Stimulated activated effector memory CD8-positive, alpha-beta T cell treated with anti-CD3 and anti-CD28 coated beads, Interleukin-12 subunit alpha, Interleukin-12 subunit beta, amount 100 ng/mL, for 72 hours (primary cell): Measurements from ENCODE around the gene SBF2.

Source experiments
- ATAC-seq: fragments of 150-1000 bp; cut with Tn5 transposase; 2 replicates; pipeline ENCODE4 v1.10.0; 2021
- DNase-seq, 2 donors: peaks; one replicate each; pipeline ENCODE4 v3.0.0; 2021 to 2022; ENCODE audit warnings: low spot score in 2 of 2
- H3K27ac Mint-ChIP-seq: one replicate; pipeline ENCODE4 v1.8.0; 2022; ENCODE audit warnings: mild to moderate bottlenecking, mixed read lengths
- H3K36me3 Mint-ChIP-seq: one replicate; pipeline ENCODE4 v1.8.0; 2022; ENCODE audit warnings: mild to moderate bottlenecking, mixed read lengths
- H3K4me1 Mint-ChIP-seq: one replicate; pipeline ENCODE4 v1.8.0; 2022; ENCODE audit warnings: mixed read lengths
- H3K4me3 Mint-ChIP-seq: one replicate; pipeline ENCODE4 v1.8.0; 2022; ENCODE audit warnings: mild to moderate bottlenecking, mixed read lengths
- H3K9me3 Mint-ChIP-seq: one replicate; pipeline ENCODE4 v1.8.0; 2022; ENCODE audit warnings: mixed read lengths

Gene SBF2

DNA sequence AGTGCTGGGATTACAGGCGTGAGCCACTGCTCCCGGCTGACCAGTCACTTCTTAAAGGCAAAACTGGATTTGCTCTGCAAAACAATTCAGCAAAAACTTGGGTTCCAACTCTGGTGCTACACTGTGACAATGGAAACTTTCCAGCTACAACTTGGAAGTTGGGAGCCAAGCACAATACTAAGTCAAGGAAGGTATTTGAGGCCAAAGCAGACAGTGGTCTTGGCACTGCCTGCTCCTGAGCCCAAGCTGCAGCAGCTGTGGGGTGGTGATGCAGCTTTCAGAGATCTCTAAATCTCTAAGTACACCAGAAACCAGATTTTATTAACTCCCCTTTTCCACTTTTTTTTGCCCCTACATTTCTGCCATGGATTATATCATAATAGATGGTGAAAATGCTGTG is 28.4 kb upstream of the SBF2 start:
- Mint-ChIP-seq H3K4me3 (peak overlapping the region; percentile 55), H3K27ac (peak overlapping the region; percentile 94), H3K4me1 (peaks cover 29% of the 10 kb centered on the region), H3K9me3 (no peaks in the 10 kb centered on the region), H3K36me3 (peaks cover 5% of the 10 kb centered on the region)
- DNase-seq (no peak), ATAC-seq (no peak)

DNA sequence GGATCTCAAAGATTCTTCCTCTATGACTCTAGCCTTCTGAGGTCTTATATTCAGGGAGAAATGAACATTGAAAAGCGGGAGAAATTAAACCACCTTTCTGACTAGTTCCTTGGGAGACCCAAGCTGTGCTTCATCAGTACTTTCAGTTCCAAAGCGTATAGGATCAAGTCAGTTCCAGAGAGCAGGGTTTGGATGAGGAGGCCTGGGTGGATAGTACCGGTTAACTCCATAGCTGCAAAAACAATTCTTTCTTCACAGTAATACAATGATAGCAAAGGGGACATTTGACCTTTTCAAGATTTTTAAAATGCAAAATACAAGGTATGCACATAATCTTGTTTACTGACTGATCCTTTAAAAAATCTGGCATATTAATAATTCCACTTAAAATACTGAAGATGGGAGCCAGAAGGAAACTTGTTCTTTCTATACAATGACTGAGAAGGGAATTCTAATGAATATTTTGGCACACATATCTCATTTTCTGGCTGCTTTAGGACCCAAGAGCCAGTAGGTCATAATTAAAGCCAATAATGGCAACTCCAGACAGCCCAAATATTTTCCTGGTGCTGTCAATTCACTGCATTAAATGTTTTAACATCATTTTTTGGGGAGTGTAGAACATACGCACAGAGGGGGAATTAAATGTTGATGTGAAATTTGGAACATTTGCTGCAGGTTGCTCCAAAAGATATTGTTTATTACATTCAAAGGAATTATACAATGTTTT is 26.9 kb upstream of the SBF2 start:
- no peaks in the 10 kb centered on the region for H3K9me3 Mint-ChIP-seq
- H3K36me3 Mint-ChIP-seq, result peaks cover 5% of the 10 kb centered on the region

DNA sequence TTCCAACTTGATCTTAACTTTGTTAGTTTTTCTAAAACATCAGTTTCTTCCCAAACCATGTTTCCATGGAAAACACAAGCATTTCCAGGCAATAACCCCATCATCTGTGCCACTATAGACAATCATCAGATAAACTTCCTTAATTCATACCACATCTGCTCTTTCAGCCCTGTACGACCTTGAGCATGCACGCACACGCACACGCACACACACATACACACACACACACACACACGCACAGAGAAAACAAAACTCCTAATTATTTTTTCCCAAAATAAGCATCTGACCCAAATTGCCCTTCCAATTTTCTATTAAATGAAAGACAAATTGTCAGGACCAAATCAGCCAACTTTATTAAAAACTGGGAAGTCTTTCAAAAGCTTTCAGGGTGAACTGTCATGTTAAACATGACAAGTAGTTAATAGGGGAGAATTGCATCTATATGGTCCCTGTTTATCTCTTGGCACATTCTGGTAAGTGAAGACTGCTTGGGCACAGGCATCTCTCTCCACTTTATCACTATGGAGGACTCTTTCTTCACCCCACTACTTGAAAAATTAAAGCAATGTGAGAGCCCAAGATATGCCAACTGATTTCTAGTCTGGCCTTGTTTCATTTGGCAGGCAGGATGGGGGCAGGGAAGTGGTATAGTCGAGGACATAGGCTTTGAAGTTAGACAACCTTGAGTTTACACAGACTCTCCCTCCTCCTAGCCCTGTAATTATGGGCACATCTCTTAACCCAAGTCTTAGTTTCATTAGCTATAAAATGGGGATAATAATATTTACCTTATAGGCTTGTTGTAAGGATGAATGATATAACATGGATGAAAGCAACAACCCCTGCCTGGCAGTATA is 25.9 kb upstream of the SBF2 start:
- no peaks in the 10 kb centered on the region for H3K9me3 Mint-ChIP-seq
- H3K4me1 Mint-ChIP-seq, result peaks cover 33% of the 10 kb centered on the region
- H3K36me3 Mint-ChIP-seq, result peaks cover 5% of the 10 kb centered on the region
- no peak overlapping the region for H3K4me3 Mint-ChIP-seq
- H3K27ac Mint-ChIP-seq, result peak overlapping the region; percentile 20
- DNase-seq, result no peak
- no peak for ATAC-seq

More for the DNA sequence above, 26.9 kb upstream of the SBF2 start:
- ATAC-seq (no peak), DNase-seq (no peak)
- H3K4me3 Mint-ChIP-seq, result no peak overlapping the region
- peaks cover 33% of the 10 kb centered on the region for H3K4me1 Mint-ChIP-seq
- peak overlapping the region; percentile 20 for H3K27ac Mint-ChIP-seq

DNA sequence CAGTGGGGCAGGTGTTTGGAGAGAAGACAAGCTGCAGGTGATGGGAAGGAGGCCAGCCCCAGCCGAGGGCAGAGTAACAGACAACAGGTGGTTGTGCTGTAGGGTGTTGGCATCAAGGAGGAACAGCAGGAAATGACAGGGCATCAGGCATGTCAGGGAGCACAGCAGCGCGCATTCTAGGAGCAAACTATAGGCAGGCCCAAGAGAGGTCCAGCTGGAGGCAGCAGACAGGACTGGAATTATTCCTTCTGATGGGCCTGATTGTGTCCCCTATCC is 24.4 kb upstream of the SBF2 start:
- H3K9me3 Mint-ChIP-seq, result no peaks in the 10 kb centered on the region

DNA sequence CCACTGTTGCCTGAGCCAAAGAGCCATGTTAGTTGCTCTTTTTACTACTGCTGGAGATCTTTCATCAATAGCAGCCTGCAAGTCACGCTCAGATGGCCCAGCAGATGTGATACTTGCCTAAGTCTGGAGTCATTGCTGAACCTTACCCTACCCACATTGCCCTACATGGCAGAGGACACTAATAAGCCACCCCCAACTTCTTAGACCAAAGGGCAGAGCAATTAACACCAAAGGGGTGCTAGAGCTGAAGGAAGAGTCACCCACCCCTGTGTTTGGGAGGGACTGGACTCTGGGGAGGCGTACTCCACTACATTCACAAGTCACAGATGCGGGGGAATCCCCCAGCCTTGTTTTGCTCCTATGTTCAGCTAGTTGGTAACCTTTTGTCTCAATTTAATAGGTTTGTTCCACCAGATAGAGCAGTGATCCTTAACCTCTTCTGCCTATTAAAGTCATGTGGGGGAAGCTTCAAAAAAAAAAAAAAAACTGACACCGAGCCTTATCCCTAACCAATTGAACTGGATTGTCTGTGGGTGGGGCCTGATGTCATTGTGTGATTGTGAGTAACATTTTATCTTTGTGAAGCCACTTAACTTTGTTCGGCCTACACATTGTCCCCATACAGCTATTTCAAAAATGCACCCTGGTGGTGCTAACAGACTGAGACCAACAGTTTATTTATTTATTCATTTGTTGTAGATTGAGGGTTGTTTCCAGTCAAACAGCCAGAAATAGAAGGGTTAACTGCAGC is 23.9 kb upstream of the SBF2 start:
- peak overlapping the region; percentile 52 for H3K27ac Mint-ChIP-seq
- H3K4me3 Mint-ChIP-seq, result no peak overlapping the region
- H3K36me3 Mint-ChIP-seq, result peaks cover 5% of the 10 kb centered on the region
- H3K9me3 Mint-ChIP-seq, result no peaks in the 10 kb centered on the region
- DNase-seq (no peak), ATAC-seq (peak; percentile 68)
- H3K4me1 Mint-ChIP-seq, result peaks cover 25% of the 10 kb centered on the region

More for the DNA sequence above, 24.4 kb upstream of the SBF2 start:
- DNase-seq (no peak), ATAC-seq (no peak)
- H3K36me3 Mint-ChIP-seq, result peaks cover 5% of the 10 kb centered on the region
- peak overlapping the region; percentile 52 for H3K27ac Mint-ChIP-seq
- peaks cover 29% of the 10 kb centered on the region for H3K4me1 Mint-ChIP-seq
- no peak overlapping the region for H3K4me3 Mint-ChIP-seq

DNA sequence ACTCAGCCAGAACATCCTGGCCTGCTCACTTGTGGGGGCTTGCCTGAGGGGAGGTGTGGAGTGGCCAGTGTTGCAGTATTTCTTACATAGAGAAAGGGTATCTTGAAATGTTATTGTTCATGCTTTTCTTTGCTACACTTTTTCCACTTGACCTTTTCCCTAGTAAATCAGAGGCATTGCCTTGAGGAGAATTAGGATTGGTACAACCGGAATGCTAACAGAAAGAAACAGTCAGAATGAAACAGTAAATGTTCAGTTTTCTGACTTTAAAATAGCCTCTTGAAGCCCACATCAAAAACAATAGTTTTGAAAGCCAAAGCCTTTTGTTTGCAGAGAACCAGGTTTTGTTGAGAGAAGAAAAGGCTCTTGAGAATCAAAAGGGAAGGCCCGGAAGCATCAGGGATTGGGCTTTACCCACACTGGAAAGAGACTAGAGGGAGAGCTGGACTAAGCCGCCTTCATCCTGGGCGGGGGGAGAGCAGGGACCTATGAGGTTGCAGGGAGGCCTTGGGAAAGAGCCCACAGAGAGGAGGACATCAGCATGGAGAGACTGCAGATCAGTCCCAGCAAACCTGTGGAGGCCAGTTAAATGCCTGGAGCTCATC is 23.2 kb upstream of the SBF2 start:
- Mint-ChIP-seq H3K27ac (no peak overlapping the region), H3K4me1 (peaks cover 18% of the 10 kb centered on the region), H3K4me3 (no peak overlapping the region), H3K36me3 (no peaks in the 10 kb centered on the region), H3K9me3 (no peaks in the 10 kb centered on the region)
- DNase-seq (no peak), ATAC-seq (no peak)

DNA sequence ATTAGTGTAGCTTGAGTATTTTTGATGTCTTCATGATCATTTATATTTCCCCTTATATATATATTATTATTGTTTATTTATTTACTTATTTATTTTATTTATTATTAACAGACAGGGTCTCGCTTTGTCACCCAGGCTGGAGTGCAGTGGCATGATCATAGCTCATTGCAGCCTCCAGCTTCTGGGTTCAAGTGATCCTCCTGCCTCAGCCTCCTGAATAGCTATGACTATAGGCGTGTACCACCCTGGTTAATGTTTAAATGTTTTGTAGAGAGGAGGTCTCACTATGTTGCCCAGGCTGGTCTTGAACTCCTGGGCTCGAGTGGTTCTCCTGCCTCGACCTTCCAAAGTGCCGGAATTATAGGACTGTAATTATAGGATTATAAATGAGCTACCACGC is 21.1 kb upstream of the SBF2 start:
- Mint-ChIP-seq H3K27ac (no peak overlapping the region), H3K4me1 (peaks cover 23% of the 10 kb centered on the region), H3K9me3 (no peaks in the 10 kb centered on the region), H3K36me3 (peaks cover 7% of the 10 kb centered on the region), H3K4me3 (no peak overlapping the region)
- no peak for ATAC-seq
- no peak for DNase-seq

DNA sequence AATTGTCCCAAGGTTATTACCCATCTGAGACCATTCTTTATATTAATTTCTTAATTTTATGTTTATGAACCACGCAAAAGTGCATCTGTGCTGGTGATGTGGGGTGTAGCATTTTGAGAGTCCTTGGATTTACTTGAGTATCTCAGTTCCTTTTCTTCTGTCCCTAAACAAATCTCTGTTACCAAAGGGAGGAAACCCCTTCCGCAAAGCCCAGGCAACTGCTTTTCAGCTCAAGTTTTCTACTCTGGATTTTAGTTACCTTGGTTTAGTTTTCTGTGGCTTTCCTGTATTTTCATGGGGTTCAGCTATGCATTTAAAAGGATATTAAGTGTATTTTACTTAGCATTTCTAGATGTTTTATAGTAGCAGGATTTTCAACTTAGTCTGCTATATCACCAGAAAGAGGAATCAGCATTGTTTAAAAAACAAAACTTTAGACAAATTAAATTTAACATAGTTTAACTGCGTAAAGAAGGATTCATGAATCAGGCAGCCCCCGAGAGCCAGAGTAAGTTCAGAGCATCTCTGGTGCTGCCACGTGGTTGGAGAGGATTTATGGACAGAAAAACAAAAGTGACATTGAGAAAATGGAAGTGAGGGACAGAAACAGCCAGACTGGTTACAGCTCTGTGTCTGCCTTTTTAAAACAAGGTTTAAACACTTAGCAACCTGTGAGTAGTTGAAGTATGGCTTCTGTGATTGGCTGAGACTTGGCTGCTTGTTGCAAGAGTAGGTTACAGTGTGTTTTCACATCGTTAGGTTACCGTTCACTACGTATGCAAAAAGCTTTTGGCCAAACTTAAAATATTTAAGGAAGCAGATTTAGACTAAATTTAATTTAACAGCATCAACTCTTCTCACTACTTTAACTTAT is 20.4 kb upstream of the SBF2 start:
- Mint-ChIP-seq H3K36me3 (peaks cover 7% of the 10 kb centered on the region), H3K4me3 (no peak overlapping the region), H3K9me3 (no peaks in the 10 kb centered on the region), H3K27ac (no peak overlapping the region), H3K4me1 (peaks cover 30% of the 10 kb centered on the region)
- ATAC-seq (peak; percentile 83), DNase-seq (no peak)

DNA sequence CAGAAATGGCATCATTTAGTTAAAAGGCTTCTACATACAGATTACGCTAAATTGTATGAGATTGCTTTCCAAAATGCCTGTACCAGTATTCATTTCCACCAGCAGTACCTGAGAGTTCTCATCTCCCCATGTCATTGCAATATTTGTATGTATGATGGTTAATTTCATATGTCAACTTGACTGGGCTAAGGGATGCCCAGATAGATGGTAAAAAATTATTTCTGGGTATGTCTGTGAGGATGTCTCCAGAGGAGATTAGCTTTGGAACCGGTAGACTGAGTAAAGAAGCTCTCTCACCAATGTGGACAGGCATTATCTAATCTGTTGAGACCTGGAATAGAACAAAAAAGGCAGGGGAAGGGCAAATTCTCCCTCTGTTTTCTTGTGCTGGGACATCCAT is 17.8 kb upstream of the SBF2 start:
- no peak for ATAC-seq
- Mint-ChIP-seq H3K4me1 (peaks cover 29% of the 10 kb centered on the region), H3K27ac (no peak overlapping the region), H3K9me3 (no peaks in the 10 kb centered on the region), H3K4me3 (no peak overlapping the region), H3K36me3 (peaks cover 24% of the 10 kb centered on the region)
- DNase-seq, result no peak

DNA sequence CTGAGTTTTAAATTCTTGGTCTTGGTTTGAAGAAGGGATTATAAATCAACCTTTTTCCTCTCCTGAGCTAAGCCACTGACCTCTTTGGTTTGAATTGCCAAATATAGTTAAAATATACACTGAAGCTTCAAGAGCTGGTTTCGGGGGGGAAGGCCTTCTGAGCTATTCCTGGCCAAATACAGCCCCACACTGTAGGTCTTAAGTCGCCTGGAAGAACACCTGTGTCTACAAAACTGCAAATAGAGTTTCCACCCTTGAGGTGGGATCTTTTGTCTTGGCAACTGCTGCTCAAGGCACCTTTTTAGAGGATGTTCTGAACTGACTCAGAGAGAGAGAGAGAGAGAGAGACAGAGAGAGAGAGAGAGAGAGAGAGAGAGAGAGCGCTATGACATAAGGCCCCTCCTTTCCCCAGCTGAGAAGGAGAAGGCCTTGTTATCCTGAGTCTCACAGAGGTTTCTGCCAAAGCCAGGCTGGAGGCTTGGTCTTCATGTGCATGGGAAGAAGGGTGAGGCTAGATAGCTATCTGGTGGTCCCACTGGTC is 16.4 kb upstream of the SBF2 start:
- H3K27ac Mint-ChIP-seq, result peak overlapping the region; percentile 8
- peak overlapping the region; percentile 89 for H3K4me3 Mint-ChIP-seq
- peaks cover 38% of the 10 kb centered on the region for H3K36me3 Mint-ChIP-seq
- no peak for DNase-seq
- peaks cover 35% of the 10 kb centered on the region for H3K4me1 Mint-ChIP-seq
- ATAC-seq, result no peak
- H3K9me3 Mint-ChIP-seq, result no peaks in the 10 kb centered on the region

DNA sequence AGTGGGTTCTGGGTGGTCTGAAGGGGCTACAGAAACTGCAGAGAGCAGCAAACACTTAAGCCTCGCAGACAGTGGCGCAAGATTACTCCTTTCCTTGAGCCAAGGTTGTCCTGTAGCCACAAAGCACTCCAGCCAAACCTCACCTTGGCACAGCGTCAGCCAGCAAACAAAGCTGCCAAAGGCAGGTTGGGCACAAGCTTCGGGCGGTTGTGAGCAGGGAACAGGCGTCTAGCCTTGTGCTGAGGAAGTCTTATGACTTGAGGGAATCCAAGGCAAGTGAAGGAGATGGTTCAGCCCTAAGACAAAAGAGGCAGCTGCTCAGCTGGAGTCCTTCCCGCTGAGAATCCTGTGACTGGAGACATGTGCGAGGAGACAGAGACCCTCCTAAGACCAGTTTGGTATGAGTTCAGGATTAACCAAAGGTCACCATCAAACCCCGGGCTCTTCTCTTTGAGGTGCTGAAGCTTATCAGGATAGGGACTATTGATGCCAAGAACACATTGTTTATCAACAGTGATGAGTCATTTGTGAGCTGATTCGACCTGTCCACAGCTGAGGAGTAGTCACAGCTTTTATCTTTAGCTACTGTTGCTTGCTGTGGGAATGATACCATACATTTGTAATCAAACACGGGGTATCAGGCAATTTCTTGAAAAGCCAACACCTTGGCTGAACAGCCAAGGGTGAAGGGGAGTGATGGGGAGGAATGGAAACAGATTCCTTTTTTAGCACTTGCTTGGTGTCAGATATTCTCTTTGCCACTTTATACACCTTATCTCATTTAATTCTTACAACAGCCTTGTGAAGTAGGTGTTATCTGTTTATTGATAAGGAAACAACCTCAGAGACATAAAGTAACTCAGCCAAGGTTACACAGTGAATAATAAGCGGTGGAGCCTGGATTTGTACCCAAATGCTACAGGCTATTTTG is 15.4 kb upstream of the SBF2 start:
- no peak for DNase-seq
- Mint-ChIP-seq H3K9me3 (no peaks in the 10 kb centered on the region), H3K27ac (peak overlapping the region; percentile 95), H3K4me1 (peaks cover 37% of the 10 kb centered on the region), H3K36me3 (peaks cover 46% of the 10 kb centered on the region), H3K4me3 (peak overlapping the region; percentile 89)
- no peak for ATAC-seq

DNA sequence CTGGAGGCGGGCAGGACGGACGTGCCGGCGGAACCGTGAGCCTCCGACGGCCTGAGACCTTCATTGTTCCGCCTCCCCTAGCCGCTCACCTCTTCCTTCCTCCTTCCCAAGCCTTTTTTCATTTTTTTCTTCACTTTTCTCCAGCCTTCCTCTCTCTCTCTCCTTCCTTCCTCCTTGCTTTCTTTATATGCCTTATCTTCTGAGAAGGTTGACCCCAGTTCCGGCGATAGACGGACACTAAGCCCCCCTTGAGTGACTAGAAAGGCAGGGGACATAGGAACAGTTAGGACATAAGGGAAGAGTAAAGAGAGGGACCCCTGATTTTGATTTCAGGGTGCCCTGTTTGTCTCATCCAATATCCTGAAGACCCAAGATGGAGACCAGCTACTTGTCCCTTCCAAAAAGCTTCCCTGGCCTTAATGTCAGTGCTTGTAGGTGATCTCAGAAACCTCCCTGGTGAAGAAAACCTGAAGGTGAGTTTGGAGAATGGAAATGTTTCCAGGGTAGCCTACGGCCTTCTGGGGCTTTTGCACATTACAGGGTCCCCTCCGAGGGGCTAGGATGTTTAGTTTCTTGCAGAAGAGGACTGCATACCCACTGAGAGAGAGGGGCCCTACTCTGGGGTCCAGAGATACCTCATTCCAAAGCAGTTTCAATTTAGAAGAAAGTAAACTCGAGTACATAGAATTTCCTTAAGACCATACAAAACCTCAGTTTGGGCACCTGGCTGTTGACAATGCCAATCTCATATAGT is 14.4 kb upstream of the SBF2 start:
- H3K4me3 Mint-ChIP-seq, result peak overlapping the region; percentile 89
- ATAC-seq, result no peak
- H3K27ac Mint-ChIP-seq, result peak overlapping the region; percentile 95
- H3K9me3 Mint-ChIP-seq, result no peaks in the 10 kb centered on the region
- H3K4me1 Mint-ChIP-seq, result peaks cover 47% of the 10 kb centered on the region
- no peak for DNase-seq
- peaks cover 46% of the 10 kb centered on the region for H3K36me3 Mint-ChIP-seq
